Bronchial epithelial cell (primary cell): ENCODE data around the gene GFI1. TPM values are rescaled to one million over a fixed set of nuclear protein-coding genes. Genes with fewer than 3 reads are reported as not detected.

ENCODE experiments used
- DNase-seq: peaks from one replicate; pipeline ENCODE4 v3.0.0-alpha.2; 2010; ENCODE audit warnings: low read depth
- FAIRE-seq: peaks from 2 replicates; lab custom pipeline; 2011; peaks lifted over from hg19 to GRCh38; lab: Jason Lieb, UNC
- H3K27me3 ChIP-seq: 2 replicates; pipeline ENCODE4 v1.5.1; 2011; ENCODE audit warnings: low read length; ENCODE audit not compliant: control insufficient read depth, insufficient read depth
- H3K36me3 ChIP-seq: 2 replicates; pipeline ENCODE4 v1.5.1; 2011; ENCODE audit warnings: low read length; ENCODE audit not compliant: control insufficient read depth, insufficient read depth
- H3K4me3 ChIP-seq: 2 replicates; pipeline ENCODE4 v1.5.1; 2011; ENCODE audit warnings: mild to moderate bottlenecking, low read depth, low read length, control low read depth
- total RNA-seq: library from RNA; depleted of rRNA; stranded (reverse); fragments of >200 nt; gene quantifications from 2 replicates; pipeline ENCODE4 v1.2.1, GENCODE V29; 2014
- TF ChIP-seq, protein P1 (sequence below): IDR thresholded peaks from 2 replicates; pipeline ENCODE4 v1.5.1; 2011; ENCODE audit warnings: mild to moderate bottlenecking, moderate library complexity, low read length, control low read depth, inconsistent platforms; ENCODE audit not compliant: insufficient read depth, severe bottlenecking

The GFI1 gene
- total RNA-seq, 1 donor from 2014 or later = under 0.01 TPM

DNA sequence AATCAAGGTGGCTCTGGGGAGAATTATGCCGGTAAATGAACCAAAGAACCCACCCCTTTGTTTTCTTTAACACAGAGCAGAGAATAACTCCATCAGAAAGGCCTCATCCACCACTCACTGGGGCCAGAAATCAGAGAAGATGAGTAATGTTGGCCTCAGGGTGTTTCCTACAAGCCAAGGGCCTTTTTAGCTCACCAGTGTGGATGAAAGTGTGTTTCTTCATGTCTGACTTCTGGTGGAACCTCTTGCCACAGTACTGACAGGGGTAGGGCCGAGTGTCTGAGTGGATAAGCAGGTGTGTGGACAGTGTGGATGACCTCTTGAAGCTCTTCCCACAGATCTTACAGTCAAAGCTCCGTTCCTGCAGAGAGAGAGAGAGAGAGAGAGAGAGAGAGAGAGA is 8.3 kb downstream of the GFI1 start:
- H3K27me3 ChIP-seq = peaks cover 46% of the 10 kb centered on the region
- no peak overlapping the region for H3K4me3 ChIP-seq
- no peaks in the 10 kb centered on the region for H3K36me3 ChIP-seq
- DNase-seq (peak; percentile 28), FAIRE-seq (no peak)
- TF ChIP-seq, protein P1, sequence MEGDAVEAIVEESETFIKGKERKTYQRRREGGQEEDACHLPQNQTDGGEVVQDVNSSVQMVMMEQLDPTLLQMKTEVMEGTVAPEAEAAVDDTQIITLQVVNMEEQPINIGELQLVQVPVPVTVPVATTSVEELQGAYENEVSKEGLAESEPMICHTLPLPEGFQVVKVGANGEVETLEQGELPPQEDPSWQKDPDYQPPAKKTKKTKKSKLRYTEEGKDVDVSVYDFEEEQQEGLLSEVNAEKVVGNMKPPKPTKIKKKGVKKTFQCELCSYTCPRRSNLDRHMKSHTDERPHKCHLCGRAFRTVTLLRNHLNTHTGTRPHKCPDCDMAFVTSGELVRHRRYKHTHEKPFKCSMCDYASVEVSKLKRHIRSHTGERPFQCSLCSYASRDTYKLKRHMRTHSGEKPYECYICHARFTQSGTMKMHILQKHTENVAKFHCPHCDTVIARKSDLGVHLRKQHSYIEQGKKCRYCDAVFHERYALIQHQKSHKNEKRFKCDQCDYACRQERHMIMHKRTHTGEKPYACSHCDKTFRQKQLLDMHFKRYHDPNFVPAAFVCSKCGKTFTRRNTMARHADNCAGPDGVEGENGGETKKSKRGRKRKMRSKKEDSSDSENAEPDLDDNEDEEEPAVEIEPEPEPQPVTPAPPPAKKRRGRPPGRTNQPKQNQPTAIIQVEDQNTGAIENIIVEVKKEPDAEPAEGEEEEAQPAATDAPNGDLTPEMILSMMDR = no peak

DNA sequence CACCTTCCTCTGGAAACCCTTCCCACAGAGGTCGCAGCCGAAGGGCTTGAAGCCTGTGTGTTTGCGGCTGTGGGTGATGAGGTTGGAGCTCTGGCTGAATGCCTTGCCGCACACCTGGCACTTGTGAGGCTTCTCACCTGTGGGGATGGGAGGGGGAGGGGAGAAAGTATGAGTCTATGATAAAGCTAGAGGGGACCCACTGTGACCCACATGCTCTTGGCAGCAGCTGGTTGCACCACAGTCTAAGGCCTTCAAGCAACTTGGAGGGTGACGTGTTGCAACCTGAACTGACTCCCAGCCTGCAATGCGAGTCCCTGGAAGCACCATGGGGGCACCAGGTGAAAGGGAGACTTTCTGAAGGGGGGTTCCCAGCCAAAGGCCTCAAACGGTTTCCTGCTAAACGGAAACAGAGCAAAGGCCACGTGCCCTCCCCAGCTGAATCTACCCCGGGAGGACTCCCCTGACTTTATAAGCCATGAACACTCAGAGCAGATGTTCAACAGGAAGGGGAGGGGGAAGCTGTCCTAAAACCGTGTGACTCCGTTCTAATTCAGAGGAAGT is 10.6 kb downstream of the GFI1 start:
- Histone ChIP-seq H3K4me3 (no peak overlapping the region), H3K36me3 (no peaks in the 10 kb centered on the region), H3K27me3 (peaks cover 24% of the 10 kb centered on the region)
- DNase-seq (no peak), FAIRE-seq (no peak)
- TF ChIP-seq, protein P1 = no peak

DNA sequence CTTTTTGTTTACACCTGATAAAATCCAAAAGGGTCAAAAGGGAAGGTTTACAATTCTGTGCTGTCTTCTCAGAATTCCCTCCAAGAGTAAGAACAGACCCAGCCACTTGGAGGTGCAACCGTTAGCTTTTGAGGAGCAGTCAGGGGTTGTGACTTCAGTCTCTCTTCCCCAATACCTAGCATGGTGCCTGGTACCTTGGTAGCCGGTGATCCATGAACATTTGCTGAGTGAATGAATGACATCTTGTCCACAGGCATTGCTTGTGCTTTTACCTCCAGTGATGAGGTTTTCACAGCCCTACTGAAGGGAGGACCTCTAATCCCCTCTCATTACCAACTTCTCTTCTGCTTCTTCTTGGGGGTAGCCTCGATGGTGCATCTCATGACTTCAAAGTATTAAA is 11.7 kb downstream of the GFI1 start:
- TF ChIP-seq, protein P1 = no peak
- no peak for FAIRE-seq
- Histone ChIP-seq H3K4me3 (no peak overlapping the region), H3K27me3 (peaks cover 17% of the 10 kb centered on the region), H3K36me3 (no peaks in the 10 kb centered on the region)
- no peak for DNase-seq

DNA sequence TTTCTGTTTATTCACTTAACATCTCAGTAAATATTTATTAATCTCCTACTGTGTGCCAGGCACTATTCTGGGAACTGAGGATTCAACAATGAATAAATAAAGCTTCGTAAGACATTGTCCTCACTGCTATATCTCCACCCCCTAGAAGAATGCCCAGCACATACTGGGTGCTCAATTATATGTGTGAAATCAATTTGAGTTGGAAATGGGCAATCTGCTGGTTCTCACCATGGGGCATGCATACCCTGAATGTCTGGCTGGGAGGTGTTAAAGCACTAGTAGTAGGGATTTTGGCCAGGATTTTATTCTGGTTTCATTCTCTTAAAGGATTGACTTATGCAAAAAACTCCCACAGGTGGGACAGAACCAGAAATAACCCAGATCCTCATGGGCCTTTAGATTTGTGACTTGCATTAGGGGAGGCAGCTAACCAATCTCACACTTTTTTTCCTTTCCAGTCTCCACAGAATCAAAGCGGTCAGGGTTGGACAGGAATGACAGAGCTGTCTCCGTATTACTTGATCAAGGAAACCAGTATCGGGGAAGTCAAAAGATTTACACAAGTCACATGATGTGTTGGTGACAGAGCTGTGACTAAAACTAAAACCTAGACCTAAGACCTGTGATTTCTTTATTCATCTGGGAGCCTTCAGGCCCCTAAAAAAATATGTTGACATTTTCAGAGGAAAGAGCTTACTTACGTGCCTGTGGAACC is 12.8 kb downstream of the GFI1 start:
- no peak for DNase-seq
- no peak for FAIRE-seq
- H3K27me3 ChIP-seq = peaks cover 9% of the 10 kb centered on the region
- H3K4me3 ChIP-seq = no peak overlapping the region
- no peaks in the 10 kb centered on the region for H3K36me3 ChIP-seq
- TF ChIP-seq, protein P1 = no peak

DNA sequence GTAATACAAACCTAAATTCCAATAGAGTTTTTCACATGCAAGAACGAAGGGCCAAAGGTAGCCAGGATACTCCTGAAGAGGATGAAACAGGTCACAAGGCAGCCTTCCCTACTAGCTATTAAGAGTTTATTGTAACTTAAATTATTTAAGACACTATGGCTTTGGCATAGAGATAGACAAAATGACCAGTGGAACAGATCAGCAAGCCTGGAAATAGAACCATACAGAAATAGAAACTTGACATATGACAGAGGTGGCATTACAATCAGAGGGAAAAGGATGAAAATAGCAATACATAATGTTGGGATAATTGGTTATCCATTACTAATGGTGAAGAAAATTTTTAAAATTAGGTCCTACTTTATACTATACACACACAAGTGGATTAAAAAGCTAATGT is 16.5 kb downstream of the GFI1 start:
- Histone ChIP-seq H3K4me3 (no peak overlapping the region), H3K27me3 (peaks cover 2% of the 10 kb centered on the region), H3K36me3 (no peaks in the 10 kb centered on the region)
- TF ChIP-seq, protein P1 = no peak
- FAIRE-seq = no peak
- DNase-seq = no peak
